Measurements from ENCODE around the gene NFATC2IP. TPM values are rescaled to one million over a fixed set of nuclear protein-coding genes. Genes with fewer than 3 reads are reported as not detected.
"Not testable (repeated sequence)": the region's sequence is repeated elsewhere in the genome, so short reads cannot be mapped to it uniquely, and the experiment has no call there.

The NFATC2IP gene
- polyA plus RNA-seq, 1 donor from 2014 or later: 39.1 TPM

DNA sequence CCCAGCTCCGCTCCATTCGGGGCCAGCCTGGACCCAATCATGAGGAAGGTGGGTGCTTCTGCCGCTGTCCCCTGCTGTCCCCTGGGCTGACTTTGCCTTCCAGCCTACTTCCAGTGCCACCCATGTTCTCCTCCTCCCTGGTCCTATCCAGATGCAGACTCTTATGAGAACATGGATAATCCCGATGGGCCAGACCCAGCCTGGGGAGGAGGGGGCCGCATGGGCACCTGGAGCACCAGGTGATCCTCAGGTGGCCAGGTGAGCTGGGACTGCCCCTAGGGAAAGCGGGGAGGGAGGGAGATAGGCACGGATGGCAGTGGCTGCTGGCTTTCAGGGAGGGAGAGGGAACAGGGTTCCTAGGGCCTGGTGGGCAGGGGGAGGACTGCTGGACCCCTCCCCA lies 12.0 kb upstream of the NFATC2IP start:
- H3K27me3 ChIP-seq (ENCODE audit: insufficient read depth, low read depth, low read length): no peaks in the 10 kb centered on the region
- no peaks in the 10 kb centered on the region for H3F3A ChIP-seq (ENCODE audit: insufficient read depth, low read length, poor library complexity, severe bottlenecking)
- no peaks in the 10 kb centered on the region for H3K79me2 ChIP-seq (replicated peaks; ENCODE audit: insufficient read depth, low read length)

DNA sequence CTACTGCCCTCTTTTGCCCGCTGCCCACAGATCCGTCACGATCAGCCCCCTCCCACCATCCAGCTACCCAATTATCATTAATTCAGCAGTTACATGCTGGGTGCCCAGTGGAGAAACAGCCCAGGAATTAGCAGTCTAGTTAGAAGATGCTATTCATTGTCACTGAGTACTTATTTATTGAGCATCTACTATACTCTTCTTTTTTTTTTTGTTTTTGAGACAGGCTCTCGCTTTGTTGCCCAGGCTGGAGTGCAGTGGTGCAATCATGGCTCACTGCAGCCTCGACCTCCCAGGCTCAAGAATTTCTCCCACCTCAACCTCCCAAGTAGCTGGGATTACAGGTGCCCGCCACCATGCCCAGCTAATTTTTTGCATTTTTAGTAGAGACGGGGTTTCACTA lies 10.9 kb upstream of the NFATC2IP start:
- not testable (repeated sequence) for H3K79me2 ChIP-seq (replicated peaks; ENCODE audit: insufficient read depth, low read length); H3K9me3 ChIP-seq (ENCODE audit: low read length); H3K9me2 ChIP-seq (ENCODE audit: insufficient read depth, low read length); H3K27ac ChIP-seq (ENCODE audit: low read length); H3K4me3 ChIP-seq (ENCODE audit: low read length); H3F3A ChIP-seq (ENCODE audit: insufficient read depth, low read length, poor library complexity, severe bottlenecking); H3K36me3 ChIP-seq (ENCODE audit: insufficient read depth, low read length); H2AFZ ChIP-seq (ENCODE audit: low read depth, low read length); H4K20me1 ChIP-seq (ENCODE audit: insufficient read depth); H3K4me2 ChIP-seq (ENCODE audit: low read length); H3K27me3 ChIP-seq (ENCODE audit: insufficient read depth, low read depth, low read length); H3K9ac ChIP-seq (ENCODE audit: low read length)

More for the DNA sequence above, 12.0 kb upstream of the NFATC2IP start:
- Histone ChIP-seq H4K20me1 (ENCODE audit: insufficient read depth) (no peaks in the 10 kb centered on the region), H3K4me2 (ENCODE audit: low read length) (no peak overlapping the region), H3K36me3 (ENCODE audit: insufficient read depth, low read length) (no peaks in the 10 kb centered on the region), H3K9me3 (ENCODE audit: low read length) (no peaks in the 10 kb centered on the region), H3K27ac (ENCODE audit: low read length) (no peak overlapping the region), H3K9ac (ENCODE audit: low read length) (no peak overlapping the region), H3K9me2 (ENCODE audit: insufficient read depth, low read length) (no peaks in the 10 kb centered on the region), H3K4me3 (ENCODE audit: low read length) (no peak overlapping the region), H2AFZ (ENCODE audit: low read depth, low read length) (no peak overlapping the region)
- TF ChIP-seq RAD21 (conservative IDR thresholded peaks at IDR 0.05) (no peak), POLR2AphosphoS5 (IDR thresholded peaks at IDR 0.05) (no peak), EP300 (conservative IDR thresholded peaks at IDR 0.05; ENCODE audit: poor library complexity, severe bottlenecking) (no peak), EZH2 (IDR thresholded peaks at IDR 0.05; ENCODE audit: borderline replicate concordance, insufficient read depth, low read length, poor library complexity, severe bottlenecking) (no peak), SMC3 (conservative IDR thresholded peaks at IDR 0.05; ENCODE audit: poor library complexity) (no peak), MXI1 (conservative IDR thresholded peaks at IDR 0.05; ENCODE audit: poor library complexity, severe bottlenecking) (no peak), TAF1 (IDR thresholded peaks at IDR 0.05; ENCODE audit: low read depth) (no peak)
- TF ChIP-seq, protein P1, sequence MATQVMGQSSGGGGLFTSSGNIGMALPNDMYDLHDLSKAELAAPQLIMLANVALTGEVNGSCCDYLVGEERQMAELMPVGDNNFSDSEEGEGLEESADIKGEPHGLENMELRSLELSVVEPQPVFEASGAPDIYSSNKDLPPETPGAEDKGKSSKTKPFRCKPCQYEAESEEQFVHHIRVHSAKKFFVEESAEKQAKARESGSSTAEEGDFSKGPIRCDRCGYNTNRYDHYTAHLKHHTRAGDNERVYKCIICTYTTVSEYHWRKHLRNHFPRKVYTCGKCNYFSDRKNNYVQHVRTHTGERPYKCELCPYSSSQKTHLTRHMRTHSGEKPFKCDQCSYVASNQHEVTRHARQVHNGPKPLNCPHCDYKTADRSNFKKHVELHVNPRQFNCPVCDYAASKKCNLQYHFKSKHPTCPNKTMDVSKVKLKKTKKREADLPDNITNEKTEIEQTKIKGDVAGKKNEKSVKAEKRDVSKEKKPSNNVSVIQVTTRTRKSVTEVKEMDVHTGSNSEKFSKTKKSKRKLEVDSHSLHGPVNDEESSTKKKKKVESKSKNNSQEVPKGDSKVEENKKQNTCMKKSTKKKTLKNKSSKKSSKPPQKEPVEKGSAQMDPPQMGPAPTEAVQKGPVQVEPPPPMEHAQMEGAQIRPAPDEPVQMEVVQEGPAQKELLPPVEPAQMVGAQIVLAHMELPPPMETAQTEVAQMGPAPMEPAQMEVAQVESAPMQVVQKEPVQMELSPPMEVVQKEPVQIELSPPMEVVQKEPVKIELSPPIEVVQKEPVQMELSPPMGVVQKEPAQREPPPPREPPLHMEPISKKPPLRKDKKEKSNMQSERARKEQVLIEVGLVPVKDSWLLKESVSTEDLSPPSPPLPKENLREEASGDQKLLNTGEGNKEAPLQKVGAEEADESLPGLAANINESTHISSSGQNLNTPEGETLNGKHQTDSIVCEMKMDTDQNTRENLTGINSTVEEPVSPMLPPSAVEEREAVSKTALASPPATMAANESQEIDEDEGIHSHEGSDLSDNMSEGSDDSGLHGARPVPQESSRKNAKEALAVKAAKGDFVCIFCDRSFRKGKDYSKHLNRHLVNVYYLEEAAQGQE (IDR thresholded peaks at IDR 0.05; ENCODE audit: borderline replicate concordance): no peak
- TF ChIP-seq, protein P2, sequence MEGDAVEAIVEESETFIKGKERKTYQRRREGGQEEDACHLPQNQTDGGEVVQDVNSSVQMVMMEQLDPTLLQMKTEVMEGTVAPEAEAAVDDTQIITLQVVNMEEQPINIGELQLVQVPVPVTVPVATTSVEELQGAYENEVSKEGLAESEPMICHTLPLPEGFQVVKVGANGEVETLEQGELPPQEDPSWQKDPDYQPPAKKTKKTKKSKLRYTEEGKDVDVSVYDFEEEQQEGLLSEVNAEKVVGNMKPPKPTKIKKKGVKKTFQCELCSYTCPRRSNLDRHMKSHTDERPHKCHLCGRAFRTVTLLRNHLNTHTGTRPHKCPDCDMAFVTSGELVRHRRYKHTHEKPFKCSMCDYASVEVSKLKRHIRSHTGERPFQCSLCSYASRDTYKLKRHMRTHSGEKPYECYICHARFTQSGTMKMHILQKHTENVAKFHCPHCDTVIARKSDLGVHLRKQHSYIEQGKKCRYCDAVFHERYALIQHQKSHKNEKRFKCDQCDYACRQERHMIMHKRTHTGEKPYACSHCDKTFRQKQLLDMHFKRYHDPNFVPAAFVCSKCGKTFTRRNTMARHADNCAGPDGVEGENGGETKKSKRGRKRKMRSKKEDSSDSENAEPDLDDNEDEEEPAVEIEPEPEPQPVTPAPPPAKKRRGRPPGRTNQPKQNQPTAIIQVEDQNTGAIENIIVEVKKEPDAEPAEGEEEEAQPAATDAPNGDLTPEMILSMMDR (IDR thresholded peaks at IDR 0.05; ENCODE audit: poor library complexity, severe bottlenecking): no peak

DNA sequence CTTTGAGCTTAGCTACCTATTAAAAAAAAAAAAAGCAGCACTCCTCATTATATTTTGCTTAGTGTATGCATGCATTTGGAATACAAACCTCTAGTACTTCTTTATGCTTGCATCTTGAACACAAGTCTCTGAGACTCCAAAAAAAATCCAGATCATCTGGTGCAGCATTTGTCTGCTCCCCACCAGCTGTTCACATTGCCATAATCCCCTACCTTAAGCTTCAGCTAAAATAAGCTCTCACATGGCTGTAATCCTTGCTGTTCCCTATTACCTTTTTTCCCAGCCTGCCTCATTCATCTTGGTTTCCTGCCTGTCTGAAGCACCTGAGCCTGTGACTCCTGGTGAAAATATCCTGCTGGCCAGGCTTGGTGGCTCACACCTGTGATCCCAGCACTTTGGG lies 7.5 kb upstream of the NFATC2IP start:
- Histone ChIP-seq H3K9ac (ENCODE audit: low read length) (no peak overlapping the region), H3K4me3 (ENCODE audit: low read length) (no peak overlapping the region), H3K4me2 (ENCODE audit: low read length) (no peak overlapping the region), H3K27ac (ENCODE audit: low read length) (no peak overlapping the region), H3K9me2 (ENCODE audit: insufficient read depth, low read length) (no peaks in the 10 kb centered on the region), H4K20me1 (ENCODE audit: insufficient read depth) (no peaks in the 10 kb centered on the region), H3K79me2 (replicated peaks; ENCODE audit: insufficient read depth, low read length) (no peaks in the 10 kb centered on the region), H3K36me3 (ENCODE audit: insufficient read depth, low read length) (no peaks in the 10 kb centered on the region), H2AFZ (ENCODE audit: low read depth, low read length) (no peak overlapping the region), H3K27me3 (ENCODE audit: insufficient read depth, low read depth, low read length) (no peaks in the 10 kb centered on the region), H3K9me3 (ENCODE audit: low read length) (no peaks in the 10 kb centered on the region), H3F3A (ENCODE audit: insufficient read depth, low read length, poor library complexity, severe bottlenecking) (no peaks in the 10 kb centered on the region)
- TF ChIP-seq RAD21 (conservative IDR thresholded peaks at IDR 0.05) (no peak), EP300 (conservative IDR thresholded peaks at IDR 0.05; ENCODE audit: poor library complexity, severe bottlenecking) (no peak), EZH2 (IDR thresholded peaks at IDR 0.05; ENCODE audit: borderline replicate concordance, insufficient read depth, low read length, poor library complexity, severe bottlenecking) (no peak), MXI1 (conservative IDR thresholded peaks at IDR 0.05; ENCODE audit: poor library complexity, severe bottlenecking) (no peak), POLR2AphosphoS5 (IDR thresholded peaks at IDR 0.05) (no peak), TAF1 (IDR thresholded peaks at IDR 0.05; ENCODE audit: low read depth) (no peak), SMC3 (conservative IDR thresholded peaks at IDR 0.05; ENCODE audit: poor library complexity) (no peak)
- TF ChIP-seq, protein P1 (IDR thresholded peaks at IDR 0.05; ENCODE audit: borderline replicate concordance): no peak
- TF ChIP-seq, protein P2 (IDR thresholded peaks at IDR 0.05; ENCODE audit: poor library complexity, severe bottlenecking): no peak

All from neural cell (in vitro differentiated cells).